Stimulated activated CD4-positive, alpha-beta T cell treated with anti-CD3 and anti-CD28 coated beads, TNF-alpha, amount 100 ng/mL, for 1 hour (primary cell): ENCODE data around the gene MED26.
"Not testable (repeated sequence)": the region's sequence is repeated elsewhere in the genome, so short reads cannot be mapped to it uniquely, and the experiment has no call there.

Source experiments
- DNase-seq, 3 donors: peaks; one replicate each; pipeline ENCODE4 v3.0.0-alpha.2; 2020; ENCODE audit warnings: low read depth in 3 of 3, low spot score in 1 of 3

MED26 gene

DNA sequence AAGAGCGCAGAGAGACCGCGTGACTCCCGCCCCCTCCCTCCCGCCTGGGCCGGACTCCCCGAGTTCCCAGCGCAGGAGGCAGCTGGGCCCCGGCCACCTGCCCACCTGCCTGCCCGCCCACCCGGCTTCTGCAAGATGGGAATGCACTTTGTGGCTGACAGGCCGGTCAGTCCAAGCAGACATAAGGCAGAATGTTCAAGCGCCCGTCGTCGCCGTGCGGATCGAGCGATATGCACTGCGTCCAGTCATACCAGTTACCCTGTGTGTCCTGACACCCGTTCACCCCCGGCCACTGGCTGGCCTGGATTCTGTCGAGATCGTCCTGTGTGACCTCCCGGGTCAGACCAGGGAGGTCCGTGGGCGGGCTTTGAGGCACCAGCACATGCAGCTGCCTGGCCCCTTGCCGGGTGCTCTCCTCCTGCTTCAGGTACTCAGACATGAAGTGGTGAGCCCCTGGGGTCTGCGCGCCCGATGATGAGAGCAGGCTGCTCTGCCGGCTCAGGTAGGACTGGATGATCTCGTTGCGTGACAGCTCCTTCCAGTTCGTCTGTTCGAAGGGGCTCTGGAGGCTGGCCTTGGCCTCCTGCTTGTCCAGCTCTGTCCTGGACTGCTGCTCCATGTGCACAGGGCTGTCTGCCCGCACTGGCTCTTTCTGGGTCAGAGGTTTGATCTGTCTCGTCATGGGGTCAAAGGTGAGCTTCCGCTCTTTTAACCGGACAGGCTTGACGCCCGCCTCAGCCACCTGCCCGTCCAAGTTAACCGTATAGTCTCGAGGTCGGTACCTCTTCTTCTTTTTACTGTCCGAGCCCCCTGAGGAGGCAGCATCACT lies 51.9 kb downstream of the MED26 start:
- no peak for DNase-seq

DNA sequence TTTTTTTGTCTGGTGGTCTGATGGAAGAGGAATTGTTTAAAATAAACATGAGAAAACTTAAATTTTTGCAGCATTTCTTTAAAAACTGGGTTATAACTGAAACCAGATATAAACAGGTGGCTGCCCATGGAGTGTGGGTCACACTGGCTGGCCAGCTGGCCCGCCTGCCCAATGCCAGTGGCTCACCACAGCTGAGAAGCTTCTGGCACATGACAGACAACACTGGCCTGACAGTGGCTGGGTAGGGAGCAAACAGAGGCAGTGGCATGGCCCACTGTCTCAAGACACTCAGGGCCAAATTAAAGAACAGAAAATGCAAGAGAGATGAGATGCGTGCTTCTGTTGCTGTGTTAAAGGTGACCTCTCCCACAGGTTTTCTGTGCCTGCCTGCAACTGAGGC lies 52.7 kb downstream of the MED26 start:
- no peak for DNase-seq

DNA sequence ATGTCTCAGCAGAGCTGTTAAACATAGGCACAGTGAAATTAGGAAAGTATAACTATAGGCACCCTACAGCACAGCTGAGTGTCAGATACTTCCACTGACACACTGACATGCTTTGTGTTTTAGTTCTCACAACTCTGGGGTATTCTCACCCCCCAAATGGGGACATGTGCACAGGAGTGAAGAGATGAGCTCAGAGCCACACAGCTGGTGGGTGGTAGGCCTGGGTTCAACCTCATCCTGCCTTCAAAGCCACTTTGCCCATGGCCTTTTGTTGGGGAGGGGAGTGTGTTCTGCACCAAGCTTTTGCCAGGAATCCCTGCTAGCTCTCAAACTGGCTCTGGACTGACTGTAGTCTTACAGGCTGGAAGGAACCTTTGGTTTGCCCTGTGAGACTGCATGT lies 54.1 kb downstream of the MED26 start:
- DNase-seq = no peak

DNA sequence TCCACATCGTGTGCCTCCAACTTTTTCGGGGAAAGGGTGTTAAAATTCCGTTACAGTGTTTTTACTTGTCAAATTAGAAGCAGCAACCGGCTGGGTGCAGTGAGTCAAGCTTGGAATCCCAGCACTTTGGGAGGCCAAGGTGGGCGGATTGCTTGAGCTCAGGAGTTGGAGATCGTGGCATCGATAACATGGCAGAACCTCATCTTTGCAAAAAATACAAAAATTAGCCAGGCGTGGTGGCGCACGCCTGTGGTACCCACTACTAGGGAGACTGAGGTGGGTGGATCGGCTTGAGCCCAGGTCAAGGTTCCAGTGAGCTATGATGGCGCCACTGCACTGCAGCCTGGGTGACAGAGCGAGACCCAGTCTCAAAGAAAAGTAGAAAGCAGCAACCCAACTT lies 54.7 kb downstream of the MED26 start:
- DNase-seq = no peak

DNA sequence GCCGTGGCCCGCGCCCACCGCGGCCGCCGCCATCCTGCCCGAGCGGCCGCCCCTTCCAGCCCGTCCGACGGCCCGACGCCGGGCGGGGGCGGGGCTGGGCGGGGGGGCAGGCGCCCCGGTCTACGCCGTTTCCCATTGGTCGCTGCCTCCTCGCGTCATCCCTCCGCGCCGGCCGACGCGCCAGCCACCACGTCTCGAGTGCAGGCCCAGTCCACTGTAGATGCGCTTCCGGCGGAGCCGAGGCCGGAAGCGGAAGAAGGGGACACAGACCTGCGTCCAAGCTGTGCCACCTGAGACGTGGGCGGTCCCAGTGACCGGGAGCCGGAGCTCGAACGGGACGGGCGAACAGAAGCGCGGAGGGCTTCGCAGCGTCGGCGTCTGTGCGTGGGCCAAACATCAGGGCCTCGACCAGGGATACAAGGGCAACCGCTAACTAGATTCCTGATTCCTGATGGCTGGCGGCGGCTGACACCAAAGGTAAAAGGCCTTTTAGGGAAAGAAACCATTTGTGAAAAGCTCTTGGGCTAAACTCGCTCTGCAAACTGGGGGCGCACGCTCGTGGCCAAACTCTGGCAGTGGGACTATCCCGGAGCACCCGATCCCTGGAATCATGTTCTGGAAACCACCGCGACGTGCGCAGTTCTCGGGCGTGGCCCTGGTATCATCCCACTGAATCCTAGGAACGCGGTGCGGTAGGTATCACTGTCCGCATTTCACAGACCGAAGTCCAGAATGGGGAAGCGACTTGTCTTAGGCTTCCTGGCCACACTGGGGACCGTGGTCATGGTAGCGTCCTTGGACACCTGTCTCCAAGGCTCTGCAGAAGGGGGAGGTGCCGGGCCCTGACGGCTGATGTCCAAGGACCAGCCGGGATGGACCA lies 55.4 kb downstream of the MED26 start, which contains the start of gene SLC35E1:
Gene SLC35E1 (minus strand): TSS at position 84 of the 880 bp plus-strand sequence. CDS start 51 bp downstream, at position 33.
- DNase-seq = peak; percentile 77 to 82 (median 80)

DNA sequence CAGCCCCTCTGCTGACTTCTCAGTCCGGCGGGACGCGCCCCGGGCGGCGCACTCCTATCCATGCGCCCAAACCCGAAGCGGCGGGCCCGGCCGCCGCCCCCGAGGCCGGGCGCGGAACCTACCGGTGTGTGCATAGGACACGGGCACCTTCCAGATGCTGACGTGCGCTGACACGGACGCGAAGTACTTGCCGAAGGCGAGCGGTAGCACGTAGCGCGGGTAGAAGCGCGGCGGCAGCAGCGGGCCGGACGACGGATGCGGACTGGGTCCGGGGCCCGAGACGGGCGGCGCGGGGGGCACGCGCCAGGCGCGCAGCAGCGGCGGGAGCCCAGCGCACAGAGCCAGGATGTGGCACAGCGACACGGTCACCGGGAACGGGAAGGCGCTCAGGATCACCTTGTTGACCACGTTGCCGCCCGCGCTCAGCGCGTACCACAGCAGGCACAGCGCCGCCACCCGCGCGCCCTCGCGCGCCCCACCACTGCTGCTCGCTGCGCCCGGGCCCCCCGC lies 56.1 kb downstream of the MED26 start:
- DNase-seq = no peak

DNA sequence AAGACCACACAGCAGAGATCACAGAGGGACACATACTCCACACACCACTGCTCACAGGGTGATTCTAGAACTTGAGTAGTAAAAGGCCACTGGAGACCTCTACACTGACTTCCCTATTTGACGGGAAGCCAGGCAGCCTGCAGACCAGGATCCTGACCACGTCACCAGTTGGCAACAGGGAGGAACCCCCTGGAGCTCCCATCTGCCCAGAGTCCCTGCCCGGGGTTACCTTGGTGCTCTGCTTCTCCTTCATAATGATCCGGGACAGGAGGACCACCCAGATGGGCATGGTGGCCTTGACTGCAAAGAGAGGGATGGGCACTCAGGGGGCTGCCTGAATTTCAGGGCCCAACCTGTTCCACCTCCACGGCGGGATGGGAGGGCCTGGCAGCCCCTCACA lies 56.7 kb downstream of the MED26 start:
- no peak for DNase-seq

DNA sequence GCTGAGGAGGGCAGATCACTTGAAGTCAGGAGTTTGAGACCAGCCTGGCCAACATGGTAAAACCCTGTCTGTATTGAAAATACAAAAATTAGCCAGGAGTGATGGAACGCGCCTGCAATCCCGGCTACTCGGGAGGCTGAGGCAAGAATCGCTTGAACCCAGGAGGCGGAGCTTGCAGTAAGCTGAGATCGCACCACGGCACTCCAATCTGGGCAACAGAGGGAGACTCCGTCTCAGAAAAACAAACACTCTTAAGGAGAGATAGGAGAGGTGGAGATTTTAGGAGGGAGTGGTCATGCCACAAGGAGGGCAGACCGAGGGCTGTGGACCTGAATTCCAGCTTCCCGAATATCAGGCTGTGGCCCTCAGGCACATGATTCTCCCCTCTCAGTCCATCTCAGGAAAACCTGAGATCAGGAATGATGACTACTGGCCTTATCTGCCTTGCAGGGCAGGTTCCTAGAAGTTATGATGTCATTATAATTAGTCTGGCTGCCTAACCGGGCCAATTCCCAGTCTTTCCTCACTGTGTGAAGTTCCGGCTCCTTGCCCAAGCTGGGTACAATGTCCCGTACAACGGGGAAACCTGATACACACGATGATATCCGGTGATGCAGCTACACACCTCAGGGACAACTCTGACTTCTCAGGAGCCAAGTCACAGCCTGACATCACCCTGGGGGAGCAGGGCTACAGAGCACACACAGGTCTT lies 58.2 kb downstream of the MED26 start:
- no peak for DNase-seq

DNA sequence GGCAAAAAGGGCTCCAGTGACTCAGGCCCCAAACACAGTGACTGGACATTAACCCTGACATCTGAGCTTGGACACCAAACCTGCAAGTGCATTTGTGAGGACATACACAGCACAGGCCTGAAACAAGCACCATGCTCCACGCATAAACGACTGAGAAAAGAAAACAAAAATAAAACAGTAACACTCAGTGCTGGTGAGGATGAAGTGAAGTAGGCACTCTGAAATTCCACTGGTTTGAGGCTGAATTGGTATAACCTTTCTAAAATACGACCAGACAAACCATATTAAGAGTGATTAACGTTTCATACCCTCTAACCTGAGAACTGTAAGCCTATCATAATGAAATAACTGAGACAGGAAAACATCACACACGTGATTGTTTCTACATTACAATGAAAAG lies 61.3 kb downstream of the MED26 start:
- no peak for DNase-seq

DNA sequence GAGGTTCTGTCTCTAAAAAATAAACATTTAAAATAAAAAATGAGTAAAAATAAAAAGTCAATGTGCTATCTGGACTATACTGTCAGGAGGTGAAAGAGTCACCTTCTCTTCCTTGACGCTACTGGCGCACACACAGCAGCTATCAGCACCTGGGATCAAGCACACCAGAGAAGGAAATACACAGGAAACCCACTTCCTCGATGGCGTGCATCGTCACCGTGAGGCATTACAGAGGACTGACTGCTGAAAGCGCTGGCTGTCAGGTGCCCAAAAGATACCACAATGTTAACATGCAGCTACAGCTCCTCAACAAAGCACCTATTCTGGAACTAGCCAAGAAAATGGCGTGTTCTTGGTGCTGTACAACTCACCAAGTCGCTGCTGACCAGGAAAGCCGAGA lies 61.8 kb downstream of the MED26 start:
- DNase-seq = peak in 2 of 3 donors; percentile 63

DNA sequence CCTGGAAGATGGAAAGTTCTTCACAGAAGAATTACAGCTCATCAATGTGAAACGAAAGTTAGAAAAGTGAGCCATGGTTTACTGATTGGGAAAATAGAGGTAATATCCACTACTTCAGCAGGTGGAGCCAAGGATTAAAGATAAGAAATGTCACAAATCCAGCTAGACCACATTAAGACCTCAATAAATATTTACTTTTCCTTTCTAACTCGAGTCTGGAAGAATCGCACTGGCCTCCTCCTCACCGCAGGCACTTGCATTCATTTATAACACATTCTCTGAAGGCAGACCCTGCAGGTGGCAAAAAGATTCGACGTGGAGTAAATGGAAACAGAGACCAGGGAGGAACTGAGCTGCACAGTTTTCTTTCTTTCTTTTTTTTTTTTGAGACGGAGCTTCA lies 63.2 kb downstream of the MED26 start:
- DNase-seq = no peak

DNA sequence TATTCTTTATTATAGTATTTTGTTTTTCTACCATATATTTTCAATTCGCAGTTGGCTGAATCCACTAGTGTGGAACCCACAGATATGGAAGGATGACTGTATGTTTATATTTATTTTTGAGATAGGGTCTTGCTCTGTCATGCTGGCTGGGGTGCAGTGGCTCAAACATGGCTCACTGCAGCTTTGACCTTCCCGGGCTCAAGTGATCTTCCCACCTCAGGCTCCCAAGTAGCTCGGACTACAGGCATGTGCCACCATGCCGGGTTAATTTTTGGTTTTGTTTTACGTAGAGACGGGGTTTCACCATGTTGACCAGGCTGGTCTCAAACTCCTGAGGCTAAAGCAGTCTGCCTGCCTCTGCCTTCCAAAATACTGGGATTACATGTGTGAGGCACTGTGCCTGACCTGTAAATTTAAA lies 65.4 kb downstream of the MED26 start:
- DNase-seq = no peak

DNA sequence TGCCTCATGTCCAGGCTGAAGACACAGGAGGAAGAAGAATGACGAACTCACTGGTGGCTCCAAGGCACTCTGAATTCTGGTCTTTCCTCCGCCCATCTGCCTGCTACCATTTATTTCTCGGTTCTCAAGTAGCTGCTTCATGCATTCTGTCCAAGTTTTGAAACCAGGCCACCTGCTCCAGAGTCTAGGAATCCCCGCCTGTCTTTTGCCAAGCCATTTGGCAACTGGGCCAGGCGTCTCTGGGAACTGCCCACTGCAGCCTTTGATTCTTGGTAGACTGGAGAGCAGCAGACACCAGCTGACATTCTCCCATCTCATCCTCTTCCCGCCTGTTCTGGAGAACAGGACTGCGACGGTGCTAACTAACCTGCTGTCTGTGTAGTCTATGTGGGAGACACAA lies 66.6 kb downstream of the MED26 start:
- DNase-seq = no peak

DNA sequence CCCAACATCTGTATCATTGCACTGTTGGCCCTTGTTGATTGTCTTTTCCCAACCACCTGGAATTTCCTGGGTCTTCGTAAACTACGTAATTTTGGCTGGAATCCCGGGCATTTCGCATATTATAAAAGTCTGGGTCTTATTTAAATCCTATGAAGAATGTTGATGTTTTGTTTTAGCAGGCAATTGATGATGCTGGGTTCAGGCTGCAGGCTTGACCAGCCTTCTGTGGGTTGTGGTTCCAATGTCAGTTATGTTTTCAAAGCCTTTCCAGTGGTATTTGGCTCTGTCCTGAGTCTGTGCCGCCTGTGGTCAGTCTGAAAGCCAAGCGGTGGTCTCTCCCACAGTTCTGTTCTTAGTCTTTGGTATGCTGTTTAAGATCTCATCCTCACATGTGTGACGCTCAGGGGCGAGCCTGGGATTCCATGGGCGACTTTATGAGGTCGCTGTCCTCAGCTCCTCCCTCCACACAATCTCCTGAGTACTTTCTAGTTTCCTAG lies 68.2 kb downstream of the MED26 start:
- DNase-seq = no peak

DNA sequence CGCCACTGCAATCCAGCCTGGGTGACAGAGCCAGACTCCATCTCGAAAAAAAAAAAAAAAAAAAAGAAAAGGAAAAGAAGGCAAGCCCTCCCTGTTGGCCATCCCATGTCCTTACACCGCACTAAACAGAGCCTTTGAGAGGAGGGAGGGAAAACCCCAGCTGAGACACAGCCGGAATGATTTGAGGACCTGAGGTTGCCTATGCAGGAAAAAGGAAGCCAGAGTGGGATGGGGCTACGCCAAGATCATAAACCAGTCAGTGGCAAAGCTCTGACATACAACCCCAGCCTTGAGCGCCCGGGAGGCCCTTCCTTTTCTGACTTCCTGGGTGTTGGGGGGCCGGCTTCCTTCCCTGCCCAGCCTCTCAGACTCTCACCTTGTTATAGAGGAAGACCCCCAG lies 73.2 kb downstream of the MED26 start:
- DNase-seq = no peak

DNA sequence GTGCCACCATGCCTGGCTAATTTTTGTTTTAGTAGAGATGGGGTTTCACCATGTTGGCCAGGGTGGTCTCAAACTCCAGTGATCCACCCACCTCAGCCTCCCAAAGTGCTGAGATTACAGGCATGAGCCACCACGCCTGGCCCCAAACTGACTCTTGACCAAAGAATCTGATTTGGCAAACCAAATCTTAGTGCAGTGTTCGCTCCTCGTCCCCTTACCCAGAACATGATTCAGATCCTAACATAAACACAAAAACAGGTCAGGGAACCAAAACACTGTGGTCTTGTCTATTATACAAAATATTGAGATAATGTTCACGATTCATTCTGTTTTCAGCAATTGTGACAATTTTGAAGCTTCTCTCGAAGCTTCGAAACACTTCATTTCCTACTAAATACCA lies 76.1 kb downstream of the MED26 start:
- DNase-seq = not testable (repeated sequence)

DNA sequence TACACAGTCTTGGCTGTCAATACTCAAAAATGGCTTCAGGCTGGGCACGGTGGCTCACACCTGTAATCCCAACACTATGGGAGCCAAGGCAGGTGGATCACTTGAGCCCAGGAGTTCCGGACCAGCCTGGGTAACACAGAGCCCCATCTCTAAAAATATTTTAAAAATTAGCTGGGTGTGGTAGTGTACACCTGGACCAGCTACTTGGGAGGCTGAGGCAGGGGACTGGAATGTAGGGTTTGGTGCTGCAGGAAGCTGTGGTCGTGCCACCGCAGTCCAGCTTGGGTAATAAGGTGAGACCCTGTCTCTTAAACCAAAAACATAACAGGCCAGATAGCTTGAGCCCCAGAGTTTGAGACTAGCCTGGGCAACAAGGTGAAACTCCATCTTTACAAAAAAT lies 79.0 kb downstream of the MED26 start:
- DNase-seq = no peak

DNA sequence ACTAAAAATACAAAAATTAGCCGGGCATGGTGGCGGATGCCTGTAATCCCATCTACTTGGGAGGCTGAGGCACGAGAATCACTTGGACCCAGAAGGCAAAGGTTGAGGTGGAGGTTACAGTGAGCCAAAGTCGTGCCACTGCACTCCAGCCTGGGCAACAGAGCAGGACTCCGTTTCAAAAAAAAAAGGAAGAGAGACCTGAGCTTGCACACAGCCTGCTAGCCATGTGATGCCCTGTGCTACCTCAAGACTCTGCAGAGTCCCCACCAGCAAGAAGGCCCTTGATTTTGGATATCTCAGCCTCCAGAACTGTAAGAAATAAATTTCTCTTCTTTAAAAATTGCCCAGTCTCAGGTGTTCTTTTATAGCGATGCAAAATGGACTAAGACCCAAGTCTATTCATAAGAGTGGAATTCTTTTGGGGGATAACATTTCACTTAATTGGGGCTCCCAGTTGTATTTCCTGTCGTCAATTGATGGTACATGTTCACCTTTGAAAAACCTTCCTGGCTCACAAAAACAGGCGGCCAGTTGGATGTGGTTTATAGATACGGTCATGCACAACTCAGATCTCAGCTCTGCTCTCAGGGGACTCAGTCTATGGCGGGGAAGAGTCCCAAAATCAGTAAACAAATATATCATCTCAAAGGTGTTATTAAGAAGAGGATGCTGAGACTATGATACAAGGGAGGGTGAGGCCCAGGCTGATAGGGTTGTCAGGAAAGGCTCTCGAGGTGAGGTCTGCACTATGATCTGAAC lies 83.4 kb downstream of the MED26 start:
- DNase-seq = no peak

DNA sequence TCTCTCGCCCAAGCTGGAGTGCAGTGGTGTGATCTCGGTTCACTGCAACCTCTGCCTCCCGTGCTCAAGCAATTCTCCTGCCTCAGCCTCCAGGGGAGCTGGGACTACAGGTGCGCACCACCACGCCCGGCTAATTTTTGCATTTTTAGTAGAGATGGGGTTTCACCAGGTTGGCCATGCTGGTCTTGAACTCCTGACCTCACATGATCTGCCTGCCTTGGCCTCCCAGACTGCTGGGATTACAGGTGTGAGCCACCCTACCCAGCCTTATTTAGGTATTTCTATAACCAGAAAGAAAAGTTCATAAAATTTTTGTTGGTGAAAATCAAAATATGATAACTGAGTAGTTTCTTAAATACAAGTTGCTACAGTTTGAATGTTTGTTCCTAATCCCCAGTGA lies 84.3 kb downstream of the MED26 start:
- DNase-seq = not testable (repeated sequence)

DNA sequence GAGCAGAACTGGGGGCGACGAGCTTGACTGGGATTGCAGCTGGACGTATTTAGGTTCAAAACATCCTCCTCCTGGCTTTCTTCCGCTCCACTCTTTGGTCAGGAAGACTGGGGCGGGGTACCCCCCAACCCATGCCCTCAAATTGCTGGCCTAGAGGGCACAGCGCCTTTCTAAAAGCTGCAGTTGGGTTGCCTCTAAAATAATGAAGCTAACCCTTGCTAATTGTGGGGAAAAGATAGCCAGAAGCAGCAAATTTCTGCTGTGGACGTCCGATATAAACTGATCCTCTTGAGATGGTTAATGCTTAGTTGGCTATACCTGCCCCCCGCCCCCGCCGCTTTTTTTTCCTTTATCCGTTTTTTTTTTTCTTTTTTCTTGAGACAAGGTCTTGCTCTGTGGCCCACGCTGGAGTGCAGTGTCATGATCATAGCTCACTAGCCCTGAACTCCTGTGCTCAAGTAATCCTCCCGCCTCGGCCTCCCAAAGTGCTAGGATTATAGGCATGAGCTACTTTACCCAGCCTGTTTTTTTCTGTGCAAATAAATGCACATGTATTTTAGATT lies 85.0 kb downstream of the MED26 start:
- no peak for DNase-seq
